Tongue (tissue), 2 donors: ENCODE measurements around the gene RAD51B. TPM values are rescaled to one million over a fixed set of nuclear protein-coding genes. Genes with fewer than 3 reads are reported as not detected.
"Not testable (repeated sequence)": the region's sequence is repeated elsewhere in the genome, so short reads cannot be mapped to it uniquely, and the experiment has no call there.

ENCODE experiments used
- DNase-seq: peaks from one replicate; pipeline ENCODE4 v3.0.0-alpha.2; 2015
- total RNA-seq: library from RNA; depleted of rRNA; stranded (reverse); fragments of >200 nt; gene quantifications from one replicate; pipeline ENCODE4 v1.2.3, GENCODE V29; 2014

RAD51B gene
- 37.8 TPM for total RNA-seq

DNA sequence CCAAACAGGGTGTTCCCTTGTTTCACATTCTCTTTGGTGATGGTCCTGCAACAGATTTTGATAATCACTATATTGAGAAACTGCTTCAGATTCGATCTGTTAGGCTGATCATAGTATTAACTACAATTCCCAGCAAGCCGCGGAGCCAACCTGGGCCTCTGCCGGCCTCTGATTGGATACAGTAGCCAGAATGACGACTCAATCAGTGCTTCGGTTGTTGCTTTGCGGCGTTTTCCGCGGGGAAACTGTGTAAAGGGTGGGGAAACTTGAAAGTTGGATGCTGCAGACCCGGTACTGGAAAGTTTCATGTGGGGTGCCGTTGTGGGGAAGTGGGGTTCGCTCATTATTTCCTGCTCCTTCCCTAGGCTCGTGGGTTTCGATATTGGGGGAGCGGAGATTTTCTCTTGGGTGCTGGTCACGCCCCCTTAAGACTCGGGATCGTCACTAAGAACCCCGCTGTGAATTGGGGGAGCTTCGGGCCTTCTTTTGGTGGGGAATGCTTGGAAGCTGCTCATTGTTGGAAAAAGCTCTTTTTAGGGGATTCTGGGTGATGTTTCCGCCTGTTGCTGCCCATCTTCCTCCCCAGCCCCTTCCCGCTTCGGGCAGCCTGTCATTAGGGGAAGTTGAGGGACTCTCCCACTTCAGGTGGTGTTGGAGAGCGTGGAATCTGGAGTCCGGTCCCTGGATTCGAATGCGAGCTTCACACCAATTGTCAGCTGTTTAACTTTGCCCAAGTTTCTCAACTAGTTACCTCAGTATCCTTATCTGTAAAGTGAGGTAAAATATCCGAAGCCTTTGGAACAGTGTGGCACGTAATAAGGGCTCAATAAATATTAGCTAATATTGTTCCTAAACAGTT is at the start of gene RAD51B:
Gene RAD51B, plus strand, starts transcription at position 217 of the 859 bp plus-strand sequence.
- DNase-seq: peak; percentile 94

GRCh38 chr14:67773844-67774377 is 45.7 kb upstream of the RAD51B start:
- DNase-seq: no peak

GRCh38 chr14:67776653-67777322 is 42.8 kb upstream of the RAD51B start:
- DNase-seq: no peak

DNA sequence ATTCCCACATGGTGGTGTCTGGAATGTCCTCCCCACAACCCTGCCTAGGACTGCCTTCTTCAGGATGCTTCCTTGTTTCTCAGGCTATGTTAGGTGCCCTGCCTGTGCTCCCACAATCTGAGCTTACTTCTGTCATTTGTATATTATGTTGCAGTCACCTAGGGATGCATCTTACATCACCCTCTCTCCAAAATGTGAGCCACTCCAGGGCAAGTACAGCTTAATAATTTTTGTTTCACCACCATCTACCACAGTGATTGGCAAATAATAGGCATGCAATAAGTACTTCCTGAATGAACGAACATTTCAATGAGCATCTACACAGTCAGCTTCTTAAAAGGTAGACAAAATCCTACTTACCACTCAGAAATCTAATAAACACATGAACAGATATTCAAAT is 40.8 kb upstream of the RAD51B start:
- no peak for DNase-seq

DNA sequence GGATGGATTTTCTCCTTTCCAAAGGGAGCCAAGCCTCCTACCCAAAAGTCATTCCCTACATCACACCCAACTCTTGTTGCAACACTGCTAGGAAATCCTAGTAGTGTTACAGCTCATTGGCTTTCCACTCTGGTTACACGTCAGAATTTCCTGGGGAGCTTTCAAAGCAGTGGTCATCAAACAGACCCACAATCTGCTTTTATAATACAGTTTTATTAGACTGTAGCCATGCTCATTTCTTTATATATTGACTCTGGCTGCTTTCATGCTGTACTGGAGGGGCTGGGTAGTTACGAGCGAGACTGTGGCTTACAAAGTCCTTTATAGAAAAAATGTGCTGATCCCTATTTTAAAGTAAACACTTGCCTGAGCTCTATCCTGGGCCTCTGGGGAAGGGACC is 37.5 kb upstream of the RAD51B start:
- no peak for DNase-seq

- DNase-seq: no peak
These were observed 35.2 kb upstream of the RAD51B start for GRCh38 chr14:67784244-67784823.

GRCh38 chr14:67785270-67786109 is 34.1 kb upstream of the RAD51B start:
- DNase-seq: no peak

DNA sequence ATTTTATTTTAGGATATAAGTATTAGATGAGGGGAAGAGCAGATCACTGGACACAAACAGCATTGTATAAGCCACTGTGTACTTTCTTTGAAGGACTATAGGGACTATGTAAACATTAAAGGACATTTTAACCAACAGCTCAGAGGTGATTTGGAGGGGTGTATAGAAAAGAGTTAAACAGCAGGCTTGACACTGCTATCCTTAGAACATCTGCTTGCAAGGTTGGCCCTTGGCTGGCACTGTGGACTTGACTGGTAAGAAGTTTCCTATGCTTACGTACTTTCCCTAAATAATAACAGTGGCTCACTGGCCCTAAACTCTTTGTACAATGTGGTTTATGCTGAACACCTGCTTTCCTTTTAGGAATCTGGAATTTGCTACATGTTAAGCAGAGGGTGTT is 31.9 kb upstream of the RAD51B start:
- DNase-seq: no peak

- no peak for DNase-seq
These were observed 20.8 kb upstream of the RAD51B start for GRCh38 chr14:67798731-67799130.

DNA sequence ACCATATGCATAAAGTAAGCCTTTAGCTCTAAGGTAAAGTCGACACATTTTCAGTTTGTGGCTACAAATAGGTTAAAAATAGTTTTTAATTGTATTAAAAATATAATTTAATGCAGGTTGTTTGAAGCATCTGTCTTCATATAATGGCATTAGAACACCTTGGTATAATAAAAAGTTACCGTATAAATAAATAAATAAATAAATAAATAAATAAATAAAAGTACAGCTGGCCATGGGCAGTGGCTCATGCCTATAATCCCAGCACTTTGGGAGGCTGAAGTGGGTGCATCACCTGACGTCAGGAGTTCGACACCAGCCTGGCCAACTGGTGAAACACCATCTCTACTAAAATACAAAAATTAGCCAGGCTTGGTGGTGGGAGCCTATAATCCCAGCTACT is 18.8 kb upstream of the RAD51B start:
- DNase-seq: no peak

- no peak for DNase-seq
These were observed 13.3 kb upstream of the RAD51B start for GRCh38 chr14:67806246-67806645.

GRCh38 chr14:67814821-67815220 is 4.8 kb upstream of the RAD51B start:
- no peak for DNase-seq

DNA sequence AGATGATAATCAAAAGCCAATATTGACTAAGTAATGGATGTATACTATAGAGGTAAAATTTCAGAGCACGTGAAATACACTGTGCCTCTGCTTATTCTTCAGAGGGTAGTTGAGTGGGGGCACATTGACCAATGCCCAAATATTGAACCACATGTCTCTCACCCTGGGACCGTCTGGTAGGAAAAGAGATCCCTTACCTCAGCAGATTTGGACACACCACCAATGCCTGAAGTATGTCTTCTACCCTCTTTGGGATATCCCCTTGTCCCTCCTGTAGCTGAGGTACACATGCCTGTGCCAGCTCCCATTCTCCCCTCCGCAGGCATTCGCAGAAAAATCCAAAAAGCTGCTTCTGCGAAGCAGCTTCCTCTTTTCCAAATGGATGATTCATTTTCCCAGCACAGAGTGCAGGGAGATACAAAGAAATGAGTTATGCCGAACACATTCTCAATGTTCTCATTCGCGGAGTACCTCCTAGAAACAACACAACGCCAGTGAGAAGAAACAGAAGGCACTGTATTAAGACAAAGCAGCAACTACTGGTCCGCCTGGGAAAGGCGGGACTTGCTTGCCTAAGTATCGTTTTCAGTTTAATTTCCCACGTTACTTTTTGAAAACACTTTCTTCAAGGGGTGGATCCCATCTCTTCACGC is 3.9 kb upstream of the RAD51B start:
- DNase-seq: peak; percentile 19

DNA sequence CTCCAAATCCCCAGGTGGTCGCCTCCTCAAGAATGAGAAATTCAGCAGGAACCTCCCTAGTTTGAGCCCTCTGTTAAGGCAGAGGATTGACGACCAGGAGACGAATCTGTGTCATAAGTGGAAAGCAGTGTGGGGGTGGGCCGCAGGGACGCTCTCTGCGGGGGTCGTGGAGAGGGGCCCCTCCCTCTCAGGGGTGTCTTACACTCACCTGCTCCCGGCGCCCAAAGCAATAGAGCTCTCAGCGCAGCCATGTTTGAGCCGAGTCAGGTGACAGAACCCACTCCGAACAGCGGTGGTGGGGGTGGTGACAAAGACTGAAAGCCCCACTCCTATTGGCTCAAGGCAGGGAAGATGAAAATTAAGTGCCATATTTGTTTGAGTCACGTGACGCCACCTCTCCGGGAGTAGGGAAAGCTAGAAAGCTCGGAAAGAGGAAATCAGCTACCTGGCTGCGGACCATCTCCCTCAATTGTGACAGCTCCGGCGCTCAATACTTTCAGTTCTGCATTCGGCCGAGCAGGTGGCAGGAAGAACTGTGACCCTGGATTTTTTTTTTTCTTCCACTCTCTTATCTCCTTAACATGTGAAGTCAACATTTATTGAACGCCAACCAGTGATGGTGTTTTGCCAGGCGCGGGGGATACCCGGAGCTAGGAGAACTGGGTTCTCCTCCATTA is 3.1 kb upstream of the RAD51B start, which contains the start of gene ZFYVE26:
Gene ZFYVE26, minus strand, starts transcription at position 265 of the 677 bp plus-strand sequence. CDS start 627 bp downstream, outside the sequence.
- peak; percentile 99 for DNase-seq

GRCh38 chr14:67817750-67818438 is 1.7 kb upstream of the RAD51B start:
- no peak for DNase-seq

- DNase-seq: not testable (repeated sequence)
These were observed 1.1 kb upstream of the RAD51B start for GRCh38 chr14:67818476-67818875.

GRCh38 chr14:67820428-67820971 is 921 bp downstream of the RAD51B start:
- peak; percentile 3 for DNase-seq

DNA sequence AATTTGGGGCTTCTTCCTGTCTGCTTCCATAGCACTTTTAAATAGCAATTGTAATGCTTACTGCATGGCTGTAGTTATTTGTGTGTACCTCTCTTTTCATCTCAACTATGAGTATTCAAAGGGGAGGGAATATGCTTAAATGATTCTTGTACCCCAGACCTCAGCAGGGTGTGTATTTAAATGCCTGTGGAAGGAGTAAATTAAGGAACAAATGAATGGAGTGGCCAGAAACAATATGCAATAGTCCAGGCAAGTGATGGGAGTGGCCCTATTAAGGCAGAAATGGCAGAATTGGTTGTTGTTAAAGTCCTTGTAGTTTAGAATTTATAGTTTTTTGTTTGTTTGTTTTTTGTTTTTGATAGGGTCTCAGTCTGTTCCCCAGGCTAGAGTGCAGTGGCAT is 1.5 kb downstream of the RAD51B start:
- DNase-seq: no peak

DNA sequence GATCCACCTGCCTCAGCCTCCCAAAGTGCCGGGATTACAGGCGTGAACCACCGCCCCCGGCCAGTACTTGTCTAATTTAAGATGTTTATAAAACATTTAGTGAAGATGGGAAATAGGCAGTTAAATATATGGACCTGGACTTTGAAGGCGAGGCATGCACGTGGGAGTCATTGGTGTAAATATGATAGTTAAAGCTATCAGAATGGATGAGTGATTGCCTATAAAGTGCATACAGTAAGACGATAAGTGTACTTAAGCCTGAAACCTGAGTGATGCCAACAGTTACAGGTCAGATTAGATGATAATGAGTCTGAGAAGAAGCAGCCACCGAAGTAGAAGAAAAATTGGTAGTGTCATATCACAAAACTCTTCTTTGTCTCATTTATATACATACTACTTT is 11.5 kb downstream of the RAD51B start:
- no peak for DNase-seq

GRCh38 chr14:67833403-67833802 is 13.8 kb downstream of the RAD51B start:
- DNase-seq: no peak
